Retinal pigment epithelial cell (primary cell): ENCODE results near the gene CIAO3.

Experiments used
- DNase-seq: peaks from one replicate; pipeline ENCODE4 v3.0.0-alpha.2; 2010; ENCODE audit warnings: low read depth
- H3K4me3 ChIP-seq: 2 replicates; pipeline ENCODE4 v1.5.1; 2011; ENCODE audit warnings: mild to moderate bottlenecking, low read length, control low read depth, moderate library complexity
- CTCF ChIP-seq: conservative IDR thresholded peaks from 2 replicates; pipeline ENCODE4 v1.5.1; 2011; ENCODE audit warnings: low read depth, low read length, control low read depth, inconsistent platforms

The CIAO3 gene

DNA sequence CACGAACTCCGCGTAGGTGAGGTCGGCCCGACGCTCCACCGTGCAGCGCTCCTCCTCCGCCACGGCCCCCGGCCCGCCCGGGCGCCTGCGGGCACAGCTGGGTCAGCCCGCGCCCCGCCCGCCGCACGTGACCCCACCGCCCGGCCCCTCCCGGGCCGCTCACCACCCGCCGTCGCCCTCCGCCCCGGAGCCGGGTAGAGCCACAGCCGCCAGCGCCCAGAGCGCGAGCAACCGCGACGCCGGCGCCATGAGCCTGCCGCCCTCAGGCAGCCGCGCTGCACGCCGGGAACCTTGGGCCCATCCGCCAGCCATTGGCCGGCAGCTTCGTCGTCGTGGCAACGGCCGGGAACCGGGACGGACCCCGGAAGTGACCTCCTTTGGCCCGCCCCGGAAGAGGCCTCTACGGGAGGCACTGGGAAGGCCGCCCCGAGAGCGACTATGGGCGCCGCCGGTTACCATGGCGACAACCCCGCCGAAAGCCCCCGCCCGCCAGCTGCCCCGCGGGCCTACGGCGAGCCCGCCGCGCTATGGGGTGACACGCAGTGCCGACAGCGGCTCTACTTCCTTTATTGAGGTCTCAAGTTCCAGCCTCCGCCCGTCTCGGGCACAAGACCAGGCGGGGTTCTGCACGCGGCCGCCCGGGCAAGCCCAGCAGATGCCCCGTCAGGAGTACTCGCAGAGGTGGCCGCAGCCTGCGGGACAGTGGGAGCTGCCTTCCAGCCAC is 56.6 kb downstream of the CIAO3 start, which contains the start of gene JMJD8:
Gene JMJD8, minus strand, starts transcription at position 264 of the 724 bp plus-strand sequence. Its CDS starts 15 bp downstream, at position 249.
- H3K4me3 ChIP-seq, result peak within 1 kb of the TSS; percentile 53
- DNase-seq, result peak; percentile 69
- TF ChIP-seq CTCF, result no peak

GRCh38 chr16:683396-684070 is 57.3 kb downstream of the CIAO3 start:
- H3K4me3 ChIP-seq, result peak overlapping the region; percentile 53
- DNase-seq, result no peak
- TF ChIP-seq CTCF, result no peak

DNA sequence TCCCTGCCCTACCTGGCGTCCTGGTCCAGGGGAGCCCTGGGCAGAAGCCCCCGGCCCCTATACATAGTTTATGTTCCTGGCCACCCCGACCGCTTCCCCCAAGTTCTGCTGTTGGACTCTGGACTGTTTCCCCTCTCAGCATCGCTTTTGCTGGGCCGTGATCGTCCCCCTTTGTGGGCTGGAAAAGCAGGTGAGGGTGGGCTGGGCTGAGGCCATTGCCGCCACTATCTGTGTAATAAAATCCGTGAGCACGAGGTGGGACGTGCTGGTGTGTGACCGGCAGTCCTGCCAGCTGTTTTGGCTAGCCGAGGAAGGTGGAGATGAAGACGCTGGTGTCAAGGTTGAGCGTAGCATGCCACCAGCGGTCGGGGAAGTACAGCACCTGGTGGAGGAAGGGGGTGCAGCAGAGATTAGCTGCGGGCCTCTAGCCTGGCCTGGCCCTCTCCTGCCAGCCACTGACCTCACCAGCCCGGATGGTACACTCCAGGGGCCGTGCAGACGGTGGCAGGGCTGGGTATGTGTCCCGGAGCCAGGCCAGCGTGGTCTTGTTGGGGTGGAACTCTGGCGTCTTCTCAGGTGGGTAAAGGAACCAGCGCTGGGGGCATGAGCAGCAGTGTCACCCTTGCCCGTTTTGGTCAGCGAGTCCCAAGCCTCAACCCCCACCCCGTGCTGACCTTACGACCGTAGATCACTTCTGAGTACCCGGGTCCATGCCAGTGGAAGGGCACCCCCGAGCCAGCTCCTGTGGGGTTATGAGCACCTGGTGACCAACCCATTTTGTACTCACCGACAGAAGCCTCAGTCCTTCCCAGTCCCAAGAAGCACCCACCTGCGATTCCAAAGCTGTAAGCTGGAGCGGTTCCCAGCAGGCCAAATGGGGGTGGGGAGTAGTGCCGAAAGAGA is 58.1 kb downstream of the CIAO3 start:
- peak overlapping the region; percentile 53 for H3K4me3 ChIP-seq
- no peak for DNase-seq
- no peak for TF ChIP-seq CTCF

GRCh38 chr16:681746-682427 is 58.9 kb downstream of the CIAO3 start:
- no peak for DNase-seq
- H3K4me3 ChIP-seq, result peak overlapping the region; percentile 73
- no peak for TF ChIP-seq CTCF

GRCh38 chr16:680967-681745 is 59.6 kb downstream of the CIAO3 start:
- H3K4me3 ChIP-seq, result peak overlapping the region; percentile 73
- DNase-seq, result no peak
- peak; percentile 11 for TF ChIP-seq CTCF

DNA sequence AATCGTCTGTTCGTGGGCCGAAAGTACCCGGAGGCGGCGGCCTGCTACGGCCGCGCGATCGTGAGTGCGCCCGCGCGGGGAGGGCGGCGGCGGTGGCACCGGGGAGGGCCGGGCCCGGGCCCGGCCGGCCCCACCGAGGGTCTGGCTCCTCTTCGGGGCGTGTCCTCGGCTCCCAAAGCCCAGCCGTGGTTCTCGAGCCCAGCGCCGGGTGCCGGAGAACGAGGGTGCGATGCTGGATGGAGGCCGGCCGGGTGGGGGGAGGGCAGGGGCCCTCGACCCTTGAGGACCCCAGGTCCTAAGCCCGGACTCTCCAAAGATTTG is 60.2 kb downstream of the CIAO3 start:
- peak overlapping the region; percentile 73 for H3K4me3 ChIP-seq
- no peak for TF ChIP-seq CTCF
- no peak for DNase-seq
